IMR-90 (cell line): ENCODE results near the gene MPRIP.

Experiments
- CHD1 ChIP-seq: IDR thresholded peaks from 2 replicates; pipeline ENCODE4 v1.6.1; 2012; ENCODE audit warnings: low read depth, low read length, improper control_type of control experiment
- ELK1 ChIP-seq: fragments of 150-350 bp; IDR thresholded peaks from 2 replicates; pipeline ENCODE4 v1.6.1; 2016; ENCODE audit warnings: low read depth, mild to moderate bottlenecking, low read length, moderate library complexity, borderline replicate concordance
- FOS ChIP-seq: fragments of 150-350 bp; IDR thresholded peaks from 2 replicates; pipeline ENCODE4 v1.6.1; 2016; ENCODE audit warnings: low read depth, low read length
- MAZ ChIP-seq: IDR thresholded peaks from 2 replicates; pipeline ENCODE4 v1.6.1; 2012; ENCODE audit warnings: low read depth, mild to moderate bottlenecking, low read length, improper control_type of control experiment, moderate library complexity, borderline replicate concordance
- MXI1 ChIP-seq: IDR thresholded peaks from 2 replicates; pipeline ENCODE4 v1.6.1; 2012; ENCODE audit warnings: low read depth, mild to moderate bottlenecking, low read length, moderate library complexity, borderline replicate concordance
- POLR2A ChIP-seq: IDR thresholded peaks from 2 replicates; pipeline ENCODE4 v1.6.1; 2012; ENCODE audit warnings: mild to moderate bottlenecking, low read depth, low read length
- RAD21 ChIP-seq: IDR thresholded peaks from 2 replicates; pipeline ENCODE4 v1.6.1; 2012; ENCODE audit warnings: low read length, improper control_type of control experiment
- RFX5 ChIP-seq: IDR thresholded peaks from 2 replicates; pipeline ENCODE4 v1.8.0; 2012; ENCODE audit warnings: low read depth, mild to moderate bottlenecking, low read length, moderate library complexity
- SMC3 ChIP-seq: fragments of 150-350 bp; IDR thresholded peaks from 2 replicates; pipeline ENCODE4 v1.6.1; 2016; ENCODE audit warnings: low read depth, mild to moderate bottlenecking, antibody characterized with exemption, low read length, moderate library complexity
- USF2 ChIP-seq: fragments of 150-350 bp; IDR thresholded peaks from 2 replicates; pipeline ENCODE4 v1.6.1; 2017; ENCODE audit warnings: mild to moderate bottlenecking, antibody characterized with exemption, low read length, low read depth
- TF ChIP-seq, protein P1 (sequence below): conservative IDR thresholded peaks from 2 replicates; pipeline ENCODE4 v1.5.1; 2012; ENCODE audit warnings: mild to moderate bottlenecking, low read depth, low read length, improper control_type of control experiment

- TF ChIP-seq MAZ (no peak), POLR2A (no peak), RAD21 (no peak), ELK1 (no peak), SMC3 (no peak), RFX5 (no peak), USF2 (no peak), FOS (no peak), CHD1 (no peak), MXI1 (no peak)
- TF ChIP-seq, protein P1, sequence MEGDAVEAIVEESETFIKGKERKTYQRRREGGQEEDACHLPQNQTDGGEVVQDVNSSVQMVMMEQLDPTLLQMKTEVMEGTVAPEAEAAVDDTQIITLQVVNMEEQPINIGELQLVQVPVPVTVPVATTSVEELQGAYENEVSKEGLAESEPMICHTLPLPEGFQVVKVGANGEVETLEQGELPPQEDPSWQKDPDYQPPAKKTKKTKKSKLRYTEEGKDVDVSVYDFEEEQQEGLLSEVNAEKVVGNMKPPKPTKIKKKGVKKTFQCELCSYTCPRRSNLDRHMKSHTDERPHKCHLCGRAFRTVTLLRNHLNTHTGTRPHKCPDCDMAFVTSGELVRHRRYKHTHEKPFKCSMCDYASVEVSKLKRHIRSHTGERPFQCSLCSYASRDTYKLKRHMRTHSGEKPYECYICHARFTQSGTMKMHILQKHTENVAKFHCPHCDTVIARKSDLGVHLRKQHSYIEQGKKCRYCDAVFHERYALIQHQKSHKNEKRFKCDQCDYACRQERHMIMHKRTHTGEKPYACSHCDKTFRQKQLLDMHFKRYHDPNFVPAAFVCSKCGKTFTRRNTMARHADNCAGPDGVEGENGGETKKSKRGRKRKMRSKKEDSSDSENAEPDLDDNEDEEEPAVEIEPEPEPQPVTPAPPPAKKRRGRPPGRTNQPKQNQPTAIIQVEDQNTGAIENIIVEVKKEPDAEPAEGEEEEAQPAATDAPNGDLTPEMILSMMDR, result no peak
These were observed 16.6 kb upstream of the MPRIP start for GRCh38 chr17:17025621-17026020.
